A549 (cell line): ENCODE results near the gene ARID3A. TPM values are rescaled to one million over a fixed set of nuclear protein-coding genes. Genes with fewer than 3 reads are reported as not detected.

Experiments used
- ATAC-seq, 2 experiments: fragments of 200-7000 bp in 1 of 2; fragments of >200 bp in 1 of 2; cut with Nextera tagmentation in 1 of 2; cut with Tn5 transposase in 1 of 2; 3 replicates each; pipeline versions ENCODE4 v1.8.0 to v1.9.1; 2018 to 2020; ENCODE audit warnings: mild to moderate bottlenecking in 1 of 2, moderate library complexity in 1 of 2
- CTCF ChIA-PET: fragments of 300-600 bp; sonication (Branson Sonifier 250); formaldehyde crosslinking; extraction: SDS; loops from one replicate; lab custom pipeline; 2021; ENCODE audit warnings: antibody characterized with exemption, inconsistent platforms; lab: Yijun Ruan, JAX
- POLR2A ChIA-PET: fragments of 350-600 bp; formaldehyde crosslinking; extraction: SDS; loops from one replicate; lab custom pipeline; 2021; ENCODE audit warnings: antibody characterized with exemption, inconsistent platforms; lab: Yijun Ruan, JAX
- DNase-seq, 2 experiments: peaks; one replicate each; pipeline versions ENCODE4 v3.0.0 to v3.0.0-alpha.2; 2011 to 2016; ENCODE audit warnings: low read depth in 1 of 2, low spot score in 1 of 2
- FAIRE-seq: peaks from 2 replicates; lab custom pipeline; 2011; peaks lifted over from hg19 to GRCh38; lab: Jason Lieb, UNC
- H3K27ac ChIP-seq, 2 experiments: fragments of >200 bp; sonication (Bioruptor Twin); formaldehyde crosslinking; 3 replicates each; pipeline ENCODE4 v1.5.1; 2016 to 2017
- H3K4me1 ChIP-seq: fragments of >200 bp; sonication (Bioruptor Twin); formaldehyde crosslinking; 3 replicates; pipeline ENCODE4 v1.6.1; 2016
- H3K4me2 ChIP-seq: fragments of >200 bp; sonication (Bioruptor Twin); formaldehyde crosslinking; 3 replicates; pipeline ENCODE4 v1.6.1; 2016
- H3K4me3 ChIP-seq: fragments of >200 bp; sonication (Bioruptor Twin); formaldehyde crosslinking; 3 replicates; pipeline ENCODE4 v1.5.1; 2016
- H3K9me3 ChIP-seq: fragments of >200 bp; sonication (Bioruptor Twin); formaldehyde crosslinking; 3 replicates; pipeline ENCODE4 v1.6.1; 2016
- BCL3 ChIP-seq: fragments of >200 bp; sonication (Bioruptor Twin); formaldehyde crosslinking; IDR thresholded peaks from 3 replicates; pipeline ENCODE4 v1.6.1; 2016
- CHD2 ChIP-seq: fragments of 150-350 bp; IDR thresholded peaks from 2 replicates; pipeline ENCODE4 v1.6.1; 2014; ENCODE audit warnings: low read length; ENCODE audit not compliant: partially characterized antibody
- CHD4 ChIP-seq: fragments of 200-600 bp; sonication (generic); IDR thresholded peaks from 2 replicates; pipeline ENCODE4 v1.6.1; 2016; ENCODE audit warnings: antibody characterized with exemption, mild to moderate bottlenecking, borderline replicate concordance
- CTCF ChIP-seq: fragments of >200 bp; sonication (Bioruptor Twin); formaldehyde crosslinking; IDR thresholded peaks from 3 replicates; pipeline ENCODE4 v1.5.1; 2016
- EP300 ChIP-seq, 2 experiments: fragments of >200 bp; sonication (Bioruptor Twin); formaldehyde crosslinking; IDR thresholded peaks; 2 replicates in 1 of 2; 3 replicates in 1 of 2; pipeline ENCODE4 v1.6.1; 2016 to 2017
- GATA3 ChIP-seq: IDR thresholded peaks from 2 replicates; pipeline ENCODE4 v1.6.1; 2012; ENCODE audit warnings: borderline replicate concordance
- MYC ChIP-seq: IDR thresholded peaks from 2 replicates; pipeline ENCODE4 v1.6.1; 2012; ENCODE audit warnings: mild to moderate bottlenecking, inconsistent platforms, low read length, improper control_type of control experiment, borderline replicate concordance
- NFE2L2 ChIP-seq: fragments of 150-350 bp; conservative IDR thresholded peaks from 2 replicates; pipeline ENCODE4 v1.6.1; 2014; ENCODE audit warnings: low read length
- POLR2A ChIP-seq: IDR thresholded peaks from 2 replicates; pipeline ENCODE4 v1.6.1; 2012; ENCODE audit warnings: mild to moderate bottlenecking, low read length
- RAD21 ChIP-seq, 2 experiments: fragments of >200 bp in 1 of 2; sonication (Bioruptor Twin) in 1 of 2; formaldehyde crosslinking in 1 of 2; IDR thresholded peaks in 1 of 2; conservative IDR thresholded peaks in 1 of 2; 2 replicates in 1 of 2; 3 replicates in 1 of 2; pipeline ENCODE4 v1.6.1; 2012 to 2018; ENCODE audit warnings: inconsistent platforms in 1 of 2
- RFX5 ChIP-seq: fragments of 450-650 bp; IDR thresholded peaks from 2 replicates; pipeline ENCODE4 v1.7.1; 2014; ENCODE audit warnings: antibody characterized with exemption, mild to moderate bottlenecking, moderate library complexity
- SMC3 ChIP-seq: fragments of >200 bp; sonication (Bioruptor Twin); formaldehyde crosslinking; IDR thresholded peaks from 3 replicates; pipeline ENCODE4 v1.6.1; 2018; ENCODE audit warnings: inconsistent platforms
- ZNF302 ChIP-seq: fragments of 250-450 bp; sonication (Bioruptor Pico); IDR thresholded peaks from 2 replicates; pipeline ENCODE4 v1.9.0; 2021; ENCODE audit warnings: inconsistent platforms, mild to moderate bottlenecking, moderate library complexity
- WGBS: methylation state at CpG from one replicate; pipeline ENCODE4 v1.1.6; 2017; ENCODE audit errors: missing lambda C conversion rate; 5-methylcytosine and 5-hydroxymethylcytosine counted together
- polyA plus RNA-seq, 4 experiments: library from polyadenylated mRNA; depleted of rRNA in 3 of 4; stranded (reverse); fragments of >200 nt; fragmentation: RNase III in 1 of 4; extraction: RNeasy Plus Mini Kit Qiagen cat#74134 plus additional on column Dnase treatment in 1 of 4; gene quantifications; 2 replicates in 3 of 4; 3 replicates in 1 of 4; pipeline ENCODE4 v1.2.3, GENCODE V29; 2011 to 2017
- TF ChIP-seq, protein P1 (sequence below): IDR thresholded peaks from 2 replicates; pipeline ENCODE4 v1.6.1; 2012; ENCODE audit warnings: low read depth, borderline replicate concordance
- TF ChIP-seq, protein P2 (sequence below): fragments of 250-450 bp; sonication (Bioruptor Pico); IDR thresholded peaks from 2 replicates; pipeline ENCODE4 v1.5.0; 2020; ENCODE audit warnings: low read depth, mild to moderate bottlenecking, moderate library complexity
- TF ChIP-seq, protein P3 (sequence below): fragments of 250-450 bp; sonication (Bioruptor Pico); IDR thresholded peaks from 2 replicates; pipeline ENCODE4 v1.5.0; 2021; ENCODE audit warnings: mild to moderate bottlenecking, moderate library complexity, borderline replicate concordance

The ARID3A gene
- polyA plus RNA-seq, 2 of the 4 experiments (the other 2 are of a cell fraction), result 3.3 to 6.1 TPM

GRCh38 chr19:937259-937694 lies 11.4 kb downstream of the ARID3A start:
- ATAC-seq (no peak), FAIRE-seq (no peak), DNase-seq (no peak)
- TF ChIP-seq GATA3 (no peak), NFE2L2 (no peak), CHD4 (no peak), MYC (no peak), BCL3 (no peak), CTCF (no peak), POLR2A (no peak)
- TF ChIP-seq, protein P1, sequence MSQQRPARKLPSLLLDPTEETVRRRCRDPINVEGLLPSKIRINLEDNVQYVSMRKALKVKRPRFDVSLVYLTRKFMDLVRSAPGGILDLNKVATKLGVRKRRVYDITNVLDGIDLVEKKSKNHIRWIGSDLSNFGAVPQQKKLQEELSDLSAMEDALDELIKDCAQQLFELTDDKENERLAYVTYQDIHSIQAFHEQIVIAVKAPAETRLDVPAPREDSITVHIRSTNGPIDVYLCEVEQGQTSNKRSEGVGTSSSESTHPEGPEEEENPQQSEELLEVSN, result no peak
- Histone ChIP-seq H3K4me1 (peaks cover 44% of the 10 kb centered on the region), H3K4me3 (no peak overlapping the region), H3K9me3 (no peaks in the 10 kb centered on the region), H3K4me2 (no peak overlapping the region), H3K27ac (no peak overlapping the region)
- POLR2A ChIA-PET, result no interaction called here
- CTCF ChIA-PET, result interaction anchor here (0.7 to 1.8 kb wide), 4 partner anchors 15 to 45 kb away, joined by 3 to 4 read pairs (median 4); no protein-coding TSS in a partner anchor
- whole genome bisulfite sequencing, result 90% methylated on average over 16 of the region's 16 CpGs

DNA sequence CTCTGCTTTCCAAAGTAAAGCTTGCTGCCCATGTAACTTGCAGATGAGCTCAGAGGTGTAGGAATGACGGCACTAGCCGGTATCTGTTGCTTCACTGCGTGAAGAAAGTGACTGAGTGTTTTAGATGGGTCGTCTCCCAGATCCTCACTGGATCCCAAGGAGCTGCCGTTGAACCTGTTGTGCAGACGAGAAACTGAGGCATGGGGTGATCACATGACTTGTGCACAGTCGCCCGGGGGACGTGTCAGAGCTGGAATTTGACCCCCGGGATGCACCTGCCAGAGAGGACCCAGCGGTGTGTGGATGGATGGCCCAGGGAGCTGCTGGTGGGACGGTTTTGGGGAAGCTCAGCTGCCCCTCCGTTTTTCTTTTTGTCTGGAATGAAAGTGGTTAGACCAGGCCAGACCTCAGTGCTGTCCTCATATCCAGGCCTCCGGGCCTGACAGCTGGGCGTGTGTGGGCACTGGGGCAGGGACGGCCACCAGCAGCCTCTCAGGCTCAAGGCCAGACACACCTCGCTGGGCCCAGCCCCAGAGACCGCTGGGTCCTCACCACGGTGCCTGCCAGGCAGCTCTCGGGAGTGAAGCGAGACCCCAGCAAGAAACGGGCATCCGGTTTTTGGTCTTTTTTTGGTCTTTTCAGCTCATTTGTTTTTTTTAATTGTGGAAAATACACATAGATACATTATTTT lies 12.5 kb downstream of the ARID3A start:
- no peak for ATAC-seq
- 89% methylated on average over 20 of the region's 23 CpGs for WGBS
- no peaks in the 10 kb centered on the region for H3K9me3 ChIP-seq
- POLR2A ChIA-PET, result interaction anchor here (0.7 kb wide), 1 partner anchor 61 kb away, joined by 5 read pairs; no protein-coding TSS in a partner anchor
- no peak for DNase-seq
- CTCF ChIA-PET, result interaction anchor here (0.6 to 1.6 kb wide), 4 partner anchors 16 to 44 kb away, joined by 4 read pairs; no protein-coding TSS in a partner anchor
- no peak overlapping the region for H3K27ac ChIP-seq
- no peak for FAIRE-seq
- no peak overlapping the region for H3K4me2 ChIP-seq
- H3K4me1 ChIP-seq, result peaks cover 34% of the 10 kb centered on the region
- H3K4me3 ChIP-seq, result no peak overlapping the region
- TF ChIP-seq, protein P2, sequence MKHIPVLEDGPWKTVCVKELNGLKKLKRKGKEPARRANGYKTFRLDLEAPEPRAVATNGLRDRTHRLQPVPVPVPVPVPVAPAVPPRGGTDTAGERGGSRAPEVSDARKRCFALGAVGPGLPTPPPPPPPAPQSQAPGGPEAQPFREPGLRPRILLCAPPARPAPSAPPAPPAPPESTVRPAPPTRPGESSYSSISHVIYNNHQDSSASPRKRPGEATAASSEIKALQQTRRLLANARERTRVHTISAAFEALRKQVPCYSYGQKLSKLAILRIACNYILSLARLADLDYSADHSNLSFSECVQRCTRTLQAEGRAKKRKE (CRISPR knock-in tag), result no peak
- TF ChIP-seq CHD2 (no peak), RFX5 (no peak), ZNF302 (CRISPR knock-in tag) (no peak), SMC3 (no peak), RAD21 (conservative IDR thresholded peaks at IDR 0.05 in 1 of 2, IDR thresholded peaks at IDR 0.05 in 1 of 2) (no peak), EP300 (IDR thresholded peaks at IDR 0.05) (no peak)
- TF ChIP-seq, protein P3, sequence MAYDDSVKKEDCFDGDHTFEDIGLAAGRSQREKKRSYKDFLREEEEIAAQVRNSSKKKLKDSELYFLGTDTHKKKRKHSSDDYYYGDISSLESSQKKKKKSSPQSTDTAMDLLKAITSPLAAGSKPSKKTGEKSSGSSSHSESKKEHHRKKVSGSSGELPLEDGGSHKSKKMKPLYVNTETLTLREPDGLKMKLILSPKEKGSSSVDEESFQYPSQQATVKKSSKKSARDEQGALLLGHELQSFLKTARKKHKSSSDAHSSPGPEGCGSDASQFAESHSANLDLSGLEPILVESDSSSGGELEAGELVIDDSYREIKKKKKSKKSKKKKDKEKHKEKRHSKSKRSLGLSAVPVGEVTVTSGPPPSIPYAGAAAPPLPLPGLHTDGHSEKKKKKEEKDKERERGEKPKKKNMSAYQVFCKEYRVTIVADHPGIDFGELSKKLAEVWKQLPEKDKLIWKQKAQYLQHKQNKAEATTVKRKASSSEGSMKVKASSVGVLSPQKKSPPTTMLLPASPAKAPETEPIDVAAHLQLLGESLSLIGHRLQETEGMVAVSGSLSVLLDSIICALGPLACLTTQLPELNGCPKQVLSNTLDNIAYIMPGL (CRISPR knock-in tag), result no peak
